ENCODE measurements around the gene PSMB7.

PSMB7 gene

GRCh38 chr9:124346347-124347163 is 68.7 kb downstream of the PSMB7 start:
- H3K4me3 ChIP-seq (ENCODE audit: low read depth, low read length), result no peak overlapping the region
- no peak for DNase-seq (ENCODE audit: low read depth)
- TF ChIP-seq, protein P1, sequence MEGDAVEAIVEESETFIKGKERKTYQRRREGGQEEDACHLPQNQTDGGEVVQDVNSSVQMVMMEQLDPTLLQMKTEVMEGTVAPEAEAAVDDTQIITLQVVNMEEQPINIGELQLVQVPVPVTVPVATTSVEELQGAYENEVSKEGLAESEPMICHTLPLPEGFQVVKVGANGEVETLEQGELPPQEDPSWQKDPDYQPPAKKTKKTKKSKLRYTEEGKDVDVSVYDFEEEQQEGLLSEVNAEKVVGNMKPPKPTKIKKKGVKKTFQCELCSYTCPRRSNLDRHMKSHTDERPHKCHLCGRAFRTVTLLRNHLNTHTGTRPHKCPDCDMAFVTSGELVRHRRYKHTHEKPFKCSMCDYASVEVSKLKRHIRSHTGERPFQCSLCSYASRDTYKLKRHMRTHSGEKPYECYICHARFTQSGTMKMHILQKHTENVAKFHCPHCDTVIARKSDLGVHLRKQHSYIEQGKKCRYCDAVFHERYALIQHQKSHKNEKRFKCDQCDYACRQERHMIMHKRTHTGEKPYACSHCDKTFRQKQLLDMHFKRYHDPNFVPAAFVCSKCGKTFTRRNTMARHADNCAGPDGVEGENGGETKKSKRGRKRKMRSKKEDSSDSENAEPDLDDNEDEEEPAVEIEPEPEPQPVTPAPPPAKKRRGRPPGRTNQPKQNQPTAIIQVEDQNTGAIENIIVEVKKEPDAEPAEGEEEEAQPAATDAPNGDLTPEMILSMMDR (IDR thresholded peaks at IDR 0.05; ENCODE audit: control insufficient read depth, extremely low read depth, insufficient read depth), result no peak

GRCh38 chr9:124345751-124346281 is 69.4 kb downstream of the PSMB7 start:
- TF ChIP-seq, protein P1 (IDR thresholded peaks at IDR 0.05; ENCODE audit: control insufficient read depth, extremely low read depth, insufficient read depth), result no peak

DNA sequence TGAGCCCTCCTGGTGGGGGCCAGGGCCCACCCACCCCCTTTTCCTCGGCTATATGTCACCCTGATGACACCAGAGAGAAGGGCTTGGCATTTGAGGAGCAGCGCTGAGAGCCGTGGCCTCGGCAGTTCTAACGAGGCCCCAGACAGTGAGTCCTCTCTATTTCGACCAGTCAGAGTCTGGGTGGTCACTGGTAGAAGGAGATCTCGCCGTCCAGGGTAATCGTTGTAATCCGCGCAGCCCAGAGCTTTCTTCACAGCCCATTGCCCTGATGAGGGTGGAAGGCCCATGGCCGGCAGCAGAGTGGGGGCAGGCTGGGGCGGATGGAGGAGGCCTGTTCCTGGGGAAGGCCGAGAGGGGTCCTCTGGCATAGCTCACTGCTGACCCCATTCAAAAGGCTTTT is 70.2 kb downstream of the PSMB7 start:
- H3K4me3 ChIP-seq (ENCODE audit: low read depth, low read length), result no peak overlapping the region

More at GRCh38 chr9:124345751-124346281, 69.4 kb downstream of the PSMB7 start:
- no peak for DNase-seq (ENCODE audit: low read depth)
- no peak overlapping the region for H3K4me3 ChIP-seq (ENCODE audit: low read depth, low read length)

GRCh38 chr9:124344291-124345050 is 70.8 kb downstream of the PSMB7 start:
- TF ChIP-seq, protein P1 (IDR thresholded peaks at IDR 0.05; ENCODE audit: control insufficient read depth, extremely low read depth, insufficient read depth), result no peak

More for the DNA sequence above, 70.2 kb downstream of the PSMB7 start:
- TF ChIP-seq, protein P1 (IDR thresholded peaks at IDR 0.05; ENCODE audit: control insufficient read depth, extremely low read depth, insufficient read depth), result no peak
- no peak for DNase-seq (ENCODE audit: low read depth)

DNA sequence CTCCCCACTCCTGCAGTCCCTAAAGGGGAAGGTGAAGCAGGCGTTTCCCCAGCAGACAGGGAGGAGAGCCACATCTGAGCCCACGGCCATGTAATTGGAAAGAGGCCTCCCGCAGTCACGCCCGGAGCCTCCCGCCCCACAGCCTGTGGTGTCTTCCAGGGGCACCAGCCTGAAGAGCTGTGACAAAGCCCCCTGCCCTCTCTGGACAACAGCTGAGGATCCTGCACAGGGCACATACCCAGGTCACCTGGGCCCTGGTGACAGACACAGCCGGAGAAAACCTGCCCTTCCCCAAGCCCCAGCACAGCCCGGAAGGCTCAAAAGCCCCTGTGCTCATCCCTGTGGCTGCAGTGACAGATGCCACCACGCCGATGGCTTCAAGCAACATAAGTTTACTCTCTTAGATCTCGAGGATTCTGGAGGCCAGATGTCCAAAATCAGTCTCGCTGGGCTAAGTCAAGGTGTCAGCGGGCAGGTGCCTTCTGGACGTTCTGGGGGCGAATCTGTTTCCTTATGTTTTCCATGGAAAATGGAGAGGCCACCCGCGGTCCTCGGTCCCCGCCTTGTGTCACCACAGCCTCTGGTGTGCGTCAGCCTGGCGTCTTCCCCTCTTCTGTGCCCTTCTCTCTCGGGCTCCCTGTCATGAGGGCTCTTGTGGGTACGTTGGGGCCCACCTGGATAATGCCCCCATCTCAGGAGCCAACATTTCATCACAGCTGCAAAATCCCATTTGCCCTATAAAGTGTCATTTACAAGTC is 71.5 kb downstream of the PSMB7 start:
- DNase-seq (ENCODE audit: low read depth), result no peak
- no peak overlapping the region for H3K4me3 ChIP-seq (ENCODE audit: low read depth, low read length)
- TF ChIP-seq, protein P1 (IDR thresholded peaks at IDR 0.05; ENCODE audit: control insufficient read depth, extremely low read depth, insufficient read depth), result no peak

More at GRCh38 chr9:124344291-124345050, 70.8 kb downstream of the PSMB7 start:
- no peak overlapping the region for H3K4me3 ChIP-seq (ENCODE audit: low read depth, low read length)
- DNase-seq (ENCODE audit: low read depth), result no peak

GRCh38 chr9:124342776-124343485 is 72.3 kb downstream of the PSMB7 start:
- DNase-seq (ENCODE audit: low read depth), result no peak
- H3K4me3 ChIP-seq (ENCODE audit: low read depth, low read length), result no peak overlapping the region
- TF ChIP-seq, protein P1 (IDR thresholded peaks at IDR 0.05; ENCODE audit: control insufficient read depth, extremely low read depth, insufficient read depth), result no peak

All from LNCaP clone FGC (cell line).